Panc1 (cell line): ENCODE measurements around the gene POU4F3.

Experiments
- POLR2AphosphoS5 ChIP-seq: IDR thresholded peaks from 2 replicates; pipeline ENCODE4 v1.6.1; 2012; ENCODE audit warnings: mild to moderate bottlenecking, low read depth, low read length, moderate library complexity
- TF ChIP-seq, protein P1 (sequence below): fragments of 450-650 bp; IDR thresholded peaks from 2 replicates; pipeline ENCODE4 v1.5.1; 2017; ENCODE audit warnings: mild to moderate bottlenecking

DNA sequence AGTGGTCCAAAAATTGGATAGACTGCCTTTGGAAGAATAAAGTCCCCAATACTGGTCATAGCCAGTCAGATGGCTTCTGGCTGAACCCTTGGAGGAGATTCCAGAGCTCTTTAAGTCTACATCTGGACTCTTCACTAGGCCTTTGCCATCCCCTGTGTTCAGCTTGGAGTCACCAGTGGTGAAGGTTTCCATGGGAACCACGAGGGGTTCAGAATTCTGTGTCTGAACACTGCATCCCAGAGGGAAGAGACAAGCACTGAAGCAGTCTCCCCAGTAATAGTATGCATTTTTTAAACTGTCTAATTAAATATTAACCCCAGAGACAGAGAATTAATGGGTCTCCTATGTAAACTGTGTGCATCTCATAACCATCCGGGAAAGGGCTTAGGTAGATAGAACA lies 38.2 kb downstream of the POU4F3 start:
- TF ChIP-seq POLR2AphosphoS5, result no peak
- TF ChIP-seq, protein P1, sequence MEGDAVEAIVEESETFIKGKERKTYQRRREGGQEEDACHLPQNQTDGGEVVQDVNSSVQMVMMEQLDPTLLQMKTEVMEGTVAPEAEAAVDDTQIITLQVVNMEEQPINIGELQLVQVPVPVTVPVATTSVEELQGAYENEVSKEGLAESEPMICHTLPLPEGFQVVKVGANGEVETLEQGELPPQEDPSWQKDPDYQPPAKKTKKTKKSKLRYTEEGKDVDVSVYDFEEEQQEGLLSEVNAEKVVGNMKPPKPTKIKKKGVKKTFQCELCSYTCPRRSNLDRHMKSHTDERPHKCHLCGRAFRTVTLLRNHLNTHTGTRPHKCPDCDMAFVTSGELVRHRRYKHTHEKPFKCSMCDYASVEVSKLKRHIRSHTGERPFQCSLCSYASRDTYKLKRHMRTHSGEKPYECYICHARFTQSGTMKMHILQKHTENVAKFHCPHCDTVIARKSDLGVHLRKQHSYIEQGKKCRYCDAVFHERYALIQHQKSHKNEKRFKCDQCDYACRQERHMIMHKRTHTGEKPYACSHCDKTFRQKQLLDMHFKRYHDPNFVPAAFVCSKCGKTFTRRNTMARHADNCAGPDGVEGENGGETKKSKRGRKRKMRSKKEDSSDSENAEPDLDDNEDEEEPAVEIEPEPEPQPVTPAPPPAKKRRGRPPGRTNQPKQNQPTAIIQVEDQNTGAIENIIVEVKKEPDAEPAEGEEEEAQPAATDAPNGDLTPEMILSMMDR, result no peak
